Embryonic facial prominence (tissue), 1 donor: Measurements from ENCODE around the gene OR5H2.
"Not testable (repeated sequence)": the region's sequence is repeated elsewhere in the genome, so short reads cannot be mapped to it uniquely, and the experiment has no call there.

Experiments used
- DNase-seq: peaks from one replicate; pipeline ENCODE4 v3.0.0-alpha.2; 2016; ENCODE audit errors: extremely low spot score

Gene OR5H2

DNA sequence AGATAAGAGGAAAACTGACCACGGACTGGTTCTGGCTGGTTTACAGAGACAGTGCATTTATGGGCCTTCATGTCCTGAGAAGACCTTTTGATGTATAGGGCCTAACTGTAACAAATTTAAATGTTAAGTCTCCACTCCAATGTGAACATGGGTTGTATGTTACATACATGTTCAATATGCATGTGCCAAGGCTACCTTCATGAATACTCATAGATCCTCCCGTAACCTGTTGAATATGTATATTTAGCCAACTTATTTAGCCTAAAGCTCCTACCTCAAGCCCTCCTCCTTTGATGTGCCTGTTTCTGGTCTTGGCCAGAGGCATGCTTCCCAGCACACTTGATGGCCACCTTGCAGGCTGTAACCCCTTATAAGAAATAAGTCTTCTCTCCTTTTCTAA is at the start of gene OR5H2:
Gene OR5H2, plus strand, starts transcription at position 301 of the 400 bp plus-strand sequence. CDS start 398 bp downstream, outside the sequence.
- DNase-seq = no peak

DNA sequence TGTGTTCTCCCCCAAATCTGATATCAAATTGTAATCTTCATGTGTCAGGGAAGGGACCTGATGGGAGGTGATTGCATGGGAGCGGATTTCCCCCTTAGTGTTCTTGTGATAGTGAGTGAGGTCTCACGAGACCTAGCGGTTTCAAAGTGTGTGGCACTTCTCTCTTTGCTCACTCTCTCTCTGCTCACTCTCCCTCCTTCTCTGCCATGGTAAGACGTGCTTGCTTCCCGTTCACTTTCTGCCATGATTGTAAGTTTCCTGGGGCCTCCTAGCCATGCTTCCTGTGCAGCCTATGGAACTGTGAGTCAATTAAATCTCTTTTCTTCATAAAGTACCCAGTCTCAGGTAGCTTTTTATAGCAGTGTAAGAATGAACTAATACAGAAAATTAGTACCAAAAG is 48.8 kb upstream of the OR5H2 start:
- no peak for DNase-seq

DNA sequence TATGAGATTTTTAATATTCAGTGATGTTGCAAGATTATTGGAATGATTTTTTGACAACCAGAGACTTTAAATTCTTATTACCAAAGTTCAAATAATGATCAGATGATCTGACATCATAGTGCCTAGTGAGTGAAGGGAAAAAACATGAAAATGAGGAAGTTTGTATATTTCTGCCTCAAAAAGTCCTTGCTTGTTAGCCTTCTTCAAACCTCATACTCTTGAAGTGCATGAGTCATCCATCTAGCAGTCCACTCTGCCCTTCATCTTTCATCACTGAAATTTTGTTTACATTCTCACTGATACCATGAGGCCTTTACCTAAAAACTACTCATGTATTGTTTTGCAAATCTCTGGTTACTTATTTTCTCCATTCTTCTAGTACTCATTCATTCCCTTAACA is 42.2 kb upstream of the OR5H2 start:
- DNase-seq = no peak

DNA sequence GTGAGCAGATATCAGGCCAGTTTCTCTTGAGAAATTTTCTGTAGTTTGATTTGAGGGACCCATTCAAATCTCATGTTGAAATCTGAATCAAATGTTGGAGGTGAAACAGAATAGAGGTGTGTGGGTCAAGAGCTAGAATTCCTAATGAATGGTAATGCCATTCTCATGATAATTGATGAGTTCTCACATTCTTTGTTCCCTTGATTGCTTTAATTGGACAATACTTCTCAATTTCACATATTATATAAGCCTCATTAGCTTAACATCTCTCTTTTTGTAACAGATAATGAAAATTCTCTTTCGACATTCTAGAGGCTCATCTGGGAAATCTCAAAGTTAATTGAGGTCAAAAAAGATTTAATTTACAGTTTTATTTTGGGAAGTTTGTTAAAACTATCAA is 40.1 kb upstream of the OR5H2 start:
- DNase-seq = no peak

DNA sequence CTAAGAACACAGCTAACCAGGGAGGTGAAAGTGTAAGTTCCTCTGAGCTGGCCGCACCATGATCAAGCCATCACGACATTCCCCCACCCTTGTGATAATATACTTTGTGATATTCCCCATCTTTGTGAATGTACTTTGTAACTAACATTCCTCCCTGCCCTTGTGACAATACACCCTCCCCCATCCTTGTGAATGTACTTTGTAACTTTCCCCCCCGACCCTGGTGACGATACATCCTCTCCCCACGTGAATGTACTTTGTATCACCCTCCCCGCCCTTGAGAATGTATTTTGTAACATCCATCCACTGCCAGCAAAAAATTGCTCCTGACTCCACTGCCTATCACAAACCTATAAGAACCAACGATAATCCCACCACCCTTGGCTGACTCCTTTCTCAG is 38.5 kb upstream of the OR5H2 start:
- DNase-seq = no peak

DNA sequence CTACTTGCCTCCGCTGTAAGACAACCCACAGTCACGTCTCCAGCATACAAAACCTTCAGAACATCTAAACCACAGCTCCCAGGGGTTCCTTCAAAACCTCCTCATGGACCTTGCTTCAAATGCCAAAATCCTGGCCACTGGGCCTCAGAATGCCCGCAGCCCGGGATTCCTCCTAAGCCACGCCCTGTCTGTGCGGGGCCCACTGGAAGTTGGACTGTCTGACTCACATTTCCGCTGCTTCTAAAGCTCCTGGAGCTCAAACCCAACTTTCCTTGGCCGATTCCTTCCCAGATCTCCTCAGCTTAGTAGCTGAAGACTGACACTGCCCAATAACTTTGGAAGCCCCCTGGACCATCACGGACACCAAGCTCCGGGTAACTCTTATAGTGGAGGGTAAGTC is 36.2 kb upstream of the OR5H2 start:
- DNase-seq = no peak

DNA sequence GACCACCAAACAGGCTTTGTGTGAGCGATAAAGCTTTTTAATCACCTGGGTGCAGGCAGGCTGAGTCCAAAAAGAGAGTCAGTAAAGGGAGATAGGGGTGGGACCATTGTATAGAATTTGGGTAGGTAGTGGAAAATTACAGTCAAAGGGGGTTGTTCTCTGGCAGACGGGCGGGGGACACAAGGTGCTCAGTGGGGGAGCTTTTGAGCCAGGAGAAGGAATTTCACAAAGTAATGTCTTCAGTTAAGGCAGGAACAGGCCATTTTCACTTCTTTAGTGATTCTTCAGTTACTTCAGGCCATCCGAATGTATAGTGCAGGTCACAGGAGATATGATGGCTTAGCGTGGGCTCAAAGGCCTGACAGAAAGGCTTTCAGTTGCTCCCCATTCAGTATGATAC is 26.3 kb upstream of the OR5H2 start:
- not testable (repeated sequence) for DNase-seq

DNA sequence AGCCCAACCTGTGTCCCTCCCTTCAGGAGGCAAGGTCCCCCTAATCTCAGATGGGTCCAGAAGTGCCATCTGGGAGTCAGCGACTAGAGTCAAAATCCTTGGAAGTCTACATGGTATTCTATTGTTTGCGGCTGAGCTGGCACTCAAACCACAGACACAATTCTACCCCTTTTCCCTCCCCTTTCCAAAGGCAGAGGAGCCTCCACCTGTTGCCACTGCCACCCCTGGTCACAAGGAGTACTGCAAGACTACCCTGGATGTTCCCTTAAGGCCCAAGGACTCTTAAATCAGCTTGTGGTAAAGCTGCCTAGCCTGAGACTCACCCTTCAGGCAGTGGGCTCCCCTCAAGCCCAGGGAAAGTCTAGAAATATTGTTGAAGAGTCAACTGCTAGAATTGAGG is 22.6 kb upstream of the OR5H2 start:
- no peak for DNase-seq

DNA sequence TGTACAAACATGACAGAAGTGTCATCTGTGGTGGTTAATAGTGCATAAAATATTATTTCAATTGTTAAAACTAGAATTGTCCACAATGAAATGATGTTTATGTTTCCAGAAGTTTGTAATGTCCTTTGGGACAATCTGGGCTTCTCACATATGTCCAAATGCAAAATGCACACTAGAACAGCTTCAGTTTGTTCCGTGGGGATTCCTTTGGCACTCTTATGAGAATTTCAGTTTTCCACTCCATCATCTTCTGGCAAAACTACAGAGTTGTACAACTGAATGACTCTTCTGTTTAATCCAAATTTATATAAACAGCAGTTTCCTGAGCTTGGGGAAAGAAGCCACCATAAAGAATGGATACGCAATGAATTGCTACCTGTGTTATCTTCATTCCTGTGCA is 20.3 kb upstream of the OR5H2 start:
- no peak for DNase-seq

DNA sequence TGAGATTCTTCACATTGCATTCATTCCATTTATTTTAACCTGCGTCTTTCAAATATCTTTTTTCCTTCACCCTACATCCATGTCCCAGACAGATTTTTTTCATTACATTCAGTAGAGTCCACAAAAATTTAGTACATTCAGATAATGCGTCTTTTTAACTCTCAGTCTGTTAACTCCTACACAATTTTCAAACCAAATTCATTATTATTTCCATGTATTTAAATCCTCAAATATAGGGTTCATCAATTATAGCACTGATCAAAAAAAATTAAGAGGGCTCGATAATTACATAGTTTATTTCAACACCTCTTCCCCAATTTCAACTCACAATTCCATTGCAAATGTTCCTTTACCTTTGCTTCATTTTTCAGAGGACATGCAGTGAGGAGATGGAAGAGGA is 18.4 kb upstream of the OR5H2 start, which contains the start of gene OR5H6:
Gene OR5H6, plus strand, starts transcription at position 301 of the 400 bp plus-strand sequence. Its CDS starts 89 bp downstream, at position 390.
- no peak for DNase-seq

DNA sequence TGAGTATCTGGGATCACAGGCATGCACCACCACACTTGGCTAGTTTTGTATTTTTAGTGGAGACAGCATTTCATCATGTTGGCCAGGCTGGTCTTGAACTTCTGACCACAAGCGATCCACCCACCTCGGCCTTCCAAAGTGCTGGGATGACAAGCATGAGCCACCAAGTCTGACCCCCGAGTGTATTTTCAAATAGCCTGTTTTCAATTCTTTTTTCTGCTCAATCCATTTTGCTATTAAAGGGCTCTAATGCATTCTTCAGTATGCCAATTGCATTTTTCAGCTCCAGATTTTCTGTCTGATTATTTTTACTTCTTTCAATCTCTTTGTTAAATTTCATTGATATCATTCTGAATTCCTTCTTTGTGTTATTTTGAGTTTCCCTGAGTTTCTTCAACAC is 12.5 kb upstream of the OR5H2 start:
- no peak for DNase-seq

DNA sequence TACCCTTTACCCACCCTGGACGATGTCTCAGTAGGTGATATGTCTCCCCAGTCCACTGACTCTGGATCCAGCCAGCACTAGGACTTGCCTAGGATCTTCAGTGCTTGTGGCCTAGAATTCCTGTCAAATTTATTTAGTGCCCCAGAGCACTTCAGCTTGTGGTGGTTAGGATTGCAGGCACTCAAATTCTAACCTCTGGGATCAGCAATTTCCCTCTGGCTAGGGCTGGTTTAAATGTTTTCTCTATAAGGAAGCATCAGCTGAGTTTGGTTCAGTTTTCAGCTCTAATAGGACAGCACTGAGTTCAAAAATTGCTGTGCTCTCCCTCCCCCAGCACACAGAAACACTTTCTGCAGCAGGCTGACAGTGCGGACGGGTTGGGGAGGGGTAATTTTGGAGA is 10.2 kb upstream of the OR5H2 start:
- DNase-seq = no peak

DNA sequence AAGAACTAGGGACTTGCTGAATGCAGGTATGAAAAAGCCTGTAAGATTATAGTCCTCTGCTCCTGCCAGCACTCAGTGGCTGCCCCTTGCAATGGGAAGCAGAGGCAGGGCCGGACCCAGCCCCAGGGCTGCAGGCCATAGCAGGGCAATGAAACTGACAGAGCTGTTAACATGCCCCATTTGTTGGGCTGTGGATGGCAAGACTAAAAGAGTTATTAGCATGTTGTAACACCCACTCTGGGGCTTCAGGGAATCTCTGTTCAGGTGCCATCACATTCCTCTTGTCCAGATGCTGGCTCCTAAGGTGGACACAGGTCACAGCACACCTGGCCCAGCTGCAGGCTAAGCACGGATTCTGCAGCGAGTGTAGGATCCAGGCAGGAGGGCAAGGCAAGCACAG is 7.4 kb upstream of the OR5H2 start:
- no peak for DNase-seq

DNA sequence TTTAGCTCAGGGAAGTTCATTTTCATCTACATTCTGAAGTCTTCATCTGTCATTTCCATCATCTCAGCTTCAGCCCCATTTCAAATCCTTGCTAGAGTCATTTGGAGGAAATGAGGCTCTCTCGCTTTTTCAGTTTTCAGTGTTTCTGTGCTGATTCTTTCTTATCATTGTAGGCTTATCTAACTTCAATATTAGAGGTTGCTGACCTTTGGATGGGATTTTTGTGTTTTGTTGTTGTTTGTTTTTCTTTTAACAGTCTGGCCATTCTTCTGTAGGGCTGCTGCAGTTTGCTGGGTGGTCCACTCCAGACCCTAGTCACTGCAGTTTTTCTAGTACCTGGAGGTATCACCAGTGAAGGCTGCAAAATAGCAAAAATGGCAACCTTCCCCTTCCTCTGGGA is 8.6 kb downstream of the OR5H2 start:
- DNase-seq = no peak

DNA sequence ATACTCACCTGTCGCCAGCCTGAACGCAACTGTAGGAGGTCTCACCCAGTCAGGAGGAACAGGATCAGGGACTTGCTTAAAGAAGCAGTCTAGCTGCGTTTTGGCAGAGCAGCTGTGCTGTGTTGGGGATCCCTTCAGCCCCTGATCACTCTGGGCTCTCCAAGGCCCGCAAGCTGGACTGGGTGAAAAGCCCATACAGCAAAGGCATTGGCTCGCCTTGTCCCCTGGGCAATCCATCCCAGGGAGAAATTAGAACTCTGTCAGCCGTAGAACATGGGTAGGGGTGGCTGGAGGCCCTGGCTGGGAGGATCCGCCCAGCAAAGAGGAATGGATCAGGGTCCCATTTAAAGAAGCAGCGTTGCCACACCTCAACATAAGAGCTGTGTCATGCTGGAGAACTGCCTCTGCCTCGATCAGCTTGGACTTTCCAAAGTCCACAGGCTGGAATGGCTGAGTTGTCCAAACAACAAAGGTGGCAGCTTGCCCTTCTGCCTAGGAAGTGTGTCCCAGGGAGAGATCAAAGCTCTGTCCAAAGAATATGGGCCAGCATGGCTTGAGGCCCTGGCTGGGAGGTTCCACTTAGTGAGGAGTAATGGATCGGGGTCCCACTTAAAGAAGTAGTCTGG is 9.1 kb downstream of the OR5H2 start:
- DNase-seq = no peak

DNA sequence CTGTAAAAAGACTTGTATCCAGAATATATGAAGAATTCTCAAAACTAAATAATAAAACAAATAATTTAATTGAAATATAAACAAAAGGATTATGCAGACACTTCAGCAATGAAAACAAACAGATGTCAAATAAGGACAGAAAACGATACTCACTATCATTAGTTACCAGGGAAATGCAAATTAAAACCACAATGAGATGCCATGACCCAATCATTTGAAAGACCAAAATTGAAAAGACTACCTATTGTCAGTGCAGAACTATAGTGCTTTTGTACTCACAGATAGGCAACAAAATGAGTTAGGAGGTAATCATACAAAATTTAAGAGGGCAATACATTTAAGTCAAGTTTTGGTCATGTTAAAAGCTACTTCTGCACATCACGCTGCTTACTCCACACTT is 39.8 kb downstream of the OR5H2 start:
- no peak for DNase-seq

DNA sequence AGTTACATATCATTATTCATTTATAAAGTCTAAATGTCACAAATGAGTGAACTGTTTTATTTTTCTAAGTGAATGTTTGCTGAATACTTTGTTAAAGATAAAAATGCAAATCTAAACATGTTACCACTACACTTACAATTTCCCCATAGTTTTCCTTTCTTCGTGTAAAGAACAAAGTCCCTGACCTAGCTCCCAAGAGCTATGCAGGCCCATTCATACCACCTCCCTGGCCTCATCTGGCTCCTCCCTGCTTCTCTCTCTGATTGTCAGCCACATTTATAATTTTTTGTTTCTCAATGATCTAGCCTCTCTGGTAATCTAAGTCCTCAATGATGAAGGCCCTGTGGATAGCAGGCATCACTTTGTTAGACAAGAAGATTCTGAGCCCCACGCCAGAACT is 40.4 kb downstream of the OR5H2 start:
- DNase-seq = no peak

DNA sequence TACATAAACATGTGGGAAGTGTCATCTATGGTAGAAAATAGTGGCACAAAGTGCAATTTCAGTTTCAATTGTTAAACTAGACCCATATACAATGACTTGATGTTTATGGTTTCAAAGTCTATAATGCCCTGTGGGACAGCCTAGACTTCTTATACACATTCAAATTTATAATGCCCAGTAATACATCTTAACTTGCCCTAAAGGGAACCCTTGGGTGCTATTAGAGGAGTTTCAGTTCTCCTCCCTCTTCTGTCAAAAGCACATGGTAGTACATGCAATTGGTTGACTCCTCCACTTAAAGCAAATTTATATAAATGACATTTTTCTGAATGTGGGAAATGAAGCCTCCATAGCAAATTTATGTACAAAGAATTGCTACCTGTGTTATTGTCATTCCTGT is 41.1 kb downstream of the OR5H2 start:
- DNase-seq = no peak

DNA sequence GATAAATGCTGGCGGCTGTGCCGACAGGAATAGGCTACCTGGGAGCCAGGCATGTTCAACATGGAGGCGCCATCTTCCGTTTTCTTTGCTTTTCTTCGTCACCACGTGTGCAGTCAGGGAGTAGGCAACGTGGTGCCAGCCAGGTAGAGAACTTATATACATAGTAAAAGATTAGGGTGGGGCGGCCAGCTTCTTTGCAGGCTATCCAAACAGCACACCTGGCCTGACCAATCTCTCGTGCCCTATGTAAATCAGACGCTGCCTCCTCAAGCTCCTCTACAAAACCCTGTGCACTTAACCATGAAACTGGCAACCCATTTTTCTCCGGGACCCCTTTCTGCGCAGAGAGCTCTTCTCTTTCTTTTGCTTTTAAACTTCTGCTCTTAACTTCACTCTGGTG is 42.8 kb downstream of the OR5H2 start:
- DNase-seq = no peak

DNA sequence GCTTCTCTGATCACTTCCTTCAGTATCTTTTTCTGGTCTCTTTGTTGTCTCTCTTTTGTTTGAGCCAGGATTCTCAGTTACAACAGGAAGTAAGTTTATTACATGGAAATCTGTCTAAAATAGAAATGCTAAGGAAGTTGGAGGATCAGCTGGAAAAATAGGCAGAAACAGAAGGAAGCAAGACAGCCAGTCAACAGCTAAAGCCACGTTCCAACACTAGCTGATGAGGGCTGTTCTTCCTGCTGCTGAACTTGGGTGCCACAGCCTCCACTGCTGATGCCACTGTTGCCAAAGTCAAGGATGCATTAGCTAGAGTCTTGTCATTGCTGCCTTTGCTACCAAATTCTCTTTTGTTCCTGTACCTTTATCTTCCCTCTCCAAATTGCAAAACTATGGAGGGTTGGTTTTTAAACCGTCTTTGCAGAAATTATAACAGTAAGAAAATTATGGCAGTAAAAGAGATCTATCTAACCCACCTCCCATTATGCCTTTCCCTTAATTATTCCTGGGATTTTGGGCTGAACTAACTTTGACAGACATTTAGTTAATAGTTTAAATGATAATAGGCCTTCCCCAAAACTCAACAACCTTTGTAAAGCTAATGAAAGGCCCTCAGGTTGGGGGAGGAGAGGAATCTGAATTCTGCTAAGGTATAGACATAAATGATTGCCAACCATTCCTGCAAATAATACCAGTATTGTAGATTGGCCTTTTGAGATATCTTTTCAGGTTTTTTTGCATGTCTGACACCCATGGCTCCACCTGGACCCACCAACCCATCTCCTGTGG is 44.0 kb downstream of the OR5H2 start:
- DNase-seq = no peak

DNA sequence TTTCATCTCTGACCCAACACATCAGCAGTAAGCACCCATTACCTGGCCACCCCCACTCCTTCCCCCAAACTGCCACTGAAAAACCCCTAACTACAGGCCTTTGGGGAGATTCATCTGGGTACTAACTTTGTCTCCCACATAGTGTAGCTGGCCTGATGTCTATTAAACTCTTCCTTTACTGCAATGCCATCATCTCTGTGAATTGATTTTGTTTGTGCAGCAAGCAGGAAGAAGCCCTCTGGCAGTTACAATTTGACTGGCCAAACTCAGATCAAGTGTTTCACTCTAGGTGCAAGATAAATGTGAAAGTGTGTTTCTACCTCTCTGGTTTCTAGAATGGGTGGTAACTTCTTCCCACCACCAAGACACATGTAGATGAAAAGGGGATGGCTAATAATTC is 44.6 kb downstream of the OR5H2 start:
- no peak for DNase-seq

DNA sequence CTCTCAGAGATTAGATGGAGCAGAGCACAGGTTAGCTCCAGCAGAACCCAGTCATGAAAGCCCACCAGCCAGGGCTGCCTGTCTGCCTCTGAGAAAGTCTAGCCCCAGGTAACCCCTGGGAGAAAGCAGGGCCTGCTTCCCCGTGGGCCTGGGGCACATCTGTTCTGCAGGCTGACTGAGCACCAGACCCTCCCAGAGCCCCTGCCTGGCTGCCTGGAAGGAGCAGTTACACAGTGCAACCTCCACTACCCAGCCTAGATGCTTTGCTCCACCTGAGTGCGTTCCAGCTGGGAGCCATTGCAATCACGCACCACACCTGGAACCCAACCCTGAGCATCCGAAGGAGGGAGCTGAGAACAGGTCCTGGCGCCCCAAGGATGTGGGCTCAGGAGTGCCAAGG is 46.6 kb downstream of the OR5H2 start:
- no peak for DNase-seq

DNA sequence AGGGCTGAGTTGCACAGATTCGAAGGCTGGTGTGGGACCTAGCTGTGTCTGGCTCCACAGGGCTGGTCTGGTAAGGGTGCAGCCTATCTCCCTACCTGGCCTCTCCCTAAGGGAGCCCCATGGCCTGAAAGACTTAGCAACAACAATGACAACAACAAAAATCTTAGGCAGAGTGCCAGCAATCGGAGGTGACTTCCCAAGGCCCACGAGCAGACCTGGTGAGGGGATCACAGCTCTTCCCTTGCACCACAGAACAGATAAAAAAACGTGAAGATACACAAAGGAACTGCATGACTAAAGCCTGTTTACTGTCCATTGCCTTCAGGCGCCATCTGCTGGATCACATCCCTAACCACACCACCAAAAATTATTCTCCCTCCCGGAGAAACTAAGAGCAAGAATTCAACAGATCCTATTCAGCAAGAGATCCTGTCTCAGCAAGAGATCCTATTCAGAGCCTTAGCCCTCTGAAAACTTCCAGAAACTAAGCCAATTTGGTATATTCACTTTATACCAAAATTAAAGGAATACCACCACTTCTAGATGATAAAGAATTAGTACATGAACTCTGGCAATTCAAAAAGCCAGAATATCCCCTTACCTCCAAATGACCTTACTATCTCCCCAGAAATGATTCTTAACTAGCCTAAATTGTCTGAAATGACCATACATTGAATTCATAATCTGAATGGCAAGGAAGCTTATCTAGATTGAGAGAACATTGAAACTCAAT is 47.3 kb downstream of the OR5H2 start:
- DNase-seq = peak; percentile 22
